H1 (cell line): ENCODE data around the gene UGT1A9. TPM values are rescaled to one million over a fixed set of nuclear protein-coding genes. Genes with fewer than 3 reads are reported as not detected.

Source experiments
- HDAC2 ChIP-seq, 2 experiments: fragments of 300-600 bp in 1 of 2; sonication (generic) in 1 of 2; IDR thresholded peaks; 2 replicates each; pipeline ENCODE4 v1.6.1; 2011 to 2012; ENCODE audit warnings: low read depth in 2 of 2, low read length in 2 of 2, mild to moderate bottlenecking in 2 of 2, moderate library complexity in 2 of 2, borderline replicate concordance in 1 of 2, inconsistent platforms in 1 of 2
- KDM5A ChIP-seq: fragments of 200-600 bp; IDR thresholded peaks from 2 replicates; pipeline ENCODE4 v1.7.1; 2012; ENCODE audit warnings: mild to moderate bottlenecking, low read length, inconsistent platforms, mixed read lengths
- polyA plus RNA-seq, 7 experiments: library from polyadenylated mRNA; depleted of rRNA in 3 of 7; stranded (reverse) in 5 of 7; unstranded in 2 of 7; fragments of >200 nt in 5 of 7; fragments of 200-250 nt in 2 of 7; gene quantifications; 1 replicate in 5 of 7; 2 replicates in 1 of 7; 4 replicates in 1 of 7; pipeline versions ENCODE4 v1.2.1 to v1.2.3, GENCODE V29; 2011 to 2013; ENCODE audit warnings: missing spikeins in 2 of 7, mixed read lengths in 2 of 7
- total RNA-seq: library from RNA; stranded (reverse); fragmentation: NEBNext Ultra II Directional; extraction: Animal tissue kit (Norgen Biotek cat#: 25700); gene quantifications from 2 replicates; pipeline ENCODE4 v1.2.1, GENCODE V29; 2021

Gene UGT1A9
- total and polyA plus RNA-seq, 2 of the 8 experiments (the other 6 are each of a cell fraction or from before 2014, with no cell fraction given): not detected

- no peak for TF ChIP-seq HDAC2 (IDR thresholded peaks at IDR 0.05; ENCODE audit: borderline replicate concordance in 1 of 2, low read depth in 2 of 2, low read length in 2 of 2)
- no peak for TF ChIP-seq KDM5A
Measured at GRCh38 chr2:233810385-233810784, 138.7 kb downstream of the UGT1A9 start (continued).
